Measurements from ENCODE around the gene FCGR2B.
A peak's percentile ranks its signal among the peaks of the same experiment; 100 is the strongest.
"Not testable (repeated sequence)": the region's sequence is repeated elsewhere in the genome, so short reads cannot be mapped to it uniquely, and the experiment has no call there.

Gene FCGR2B

DNA sequence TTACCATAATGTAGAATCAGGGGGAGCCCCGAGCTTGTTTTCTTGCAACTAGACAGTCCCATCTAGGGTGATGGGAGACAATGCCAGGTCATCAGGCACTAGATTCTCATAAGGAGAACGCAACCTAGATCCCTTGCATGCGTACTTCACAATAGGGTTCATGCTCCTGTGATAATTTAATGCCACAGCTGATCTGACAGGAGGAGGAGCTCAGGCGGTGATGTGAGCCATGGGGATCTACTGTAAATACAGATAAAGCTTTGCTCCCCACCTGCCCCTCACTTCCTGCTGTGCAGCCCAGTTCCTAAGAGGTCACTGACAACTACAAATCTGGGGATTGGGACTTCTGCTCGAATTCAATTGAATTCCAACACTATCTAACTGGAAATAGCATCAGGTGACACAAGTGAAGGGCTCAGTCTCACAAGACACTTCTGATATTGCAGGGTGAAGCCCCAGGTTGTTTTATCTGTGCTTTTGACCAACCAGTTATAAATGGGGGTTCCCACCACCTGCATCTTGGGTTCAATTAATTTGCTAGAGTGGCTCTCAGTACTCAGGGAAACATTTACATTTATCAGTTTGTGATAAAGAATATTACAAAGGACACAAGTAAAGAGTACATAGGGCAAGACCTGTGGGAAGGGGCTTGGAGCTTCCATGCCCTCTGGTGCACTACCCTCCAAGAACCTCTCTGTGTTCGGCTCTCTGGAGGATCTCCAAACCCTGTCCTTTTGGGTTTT is 24.5 kb upstream of the FCGR2B start:
- not testable (repeated sequence) for DNase-seq, H3K4me3 Mint-ChIP-seq, H3K9me3 Mint-ChIP-seq, ATAC-seq, H3K27ac Mint-ChIP-seq, H3K27me3 Mint-ChIP-seq
- H3K4me1 Mint-ChIP-seq, result peaks cover 27% of the 10 kb centered on the region

DNA sequence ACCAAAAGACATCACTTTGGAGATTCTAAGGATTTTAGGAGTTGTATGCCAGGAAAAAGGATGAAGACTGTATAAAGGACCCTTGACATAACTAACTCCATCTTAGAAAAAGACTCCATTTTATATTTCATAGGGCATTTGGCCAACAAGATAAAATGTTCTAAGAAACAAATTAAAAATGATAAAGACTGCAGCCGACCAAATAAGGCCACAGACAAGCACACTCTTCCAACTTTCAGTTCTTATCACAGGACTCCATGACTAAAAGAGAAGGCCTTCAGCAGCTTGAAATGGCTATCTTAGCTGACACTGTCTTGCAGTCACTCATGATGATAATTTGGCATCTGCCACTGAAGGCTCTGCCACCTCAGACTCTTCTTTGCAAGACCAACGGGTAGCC is 23.7 kb upstream of the FCGR2B start:
- not testable (repeated sequence) for H3K4me3 Mint-ChIP-seq, H3K27me3 Mint-ChIP-seq, H3K9me3 Mint-ChIP-seq, DNase-seq, ATAC-seq, H3K27ac Mint-ChIP-seq
- peaks cover 27% of the 10 kb centered on the region for H3K4me1 Mint-ChIP-seq

- not testable (repeated sequence) for DNase-seq, H3K9me3 Mint-ChIP-seq, H3K27ac Mint-ChIP-seq, H3K4me3 Mint-ChIP-seq
- peak; percentile 61 for ATAC-seq
- H3K27me3 Mint-ChIP-seq, result peaks cover 24% of the 10 kb centered on the region
- H3K4me1 Mint-ChIP-seq, result peaks cover 13% of the 10 kb centered on the region
Measured at GRCh38 chr1:161642697-161643096, 20.2 kb upstream of the FCGR2B start.

DNA sequence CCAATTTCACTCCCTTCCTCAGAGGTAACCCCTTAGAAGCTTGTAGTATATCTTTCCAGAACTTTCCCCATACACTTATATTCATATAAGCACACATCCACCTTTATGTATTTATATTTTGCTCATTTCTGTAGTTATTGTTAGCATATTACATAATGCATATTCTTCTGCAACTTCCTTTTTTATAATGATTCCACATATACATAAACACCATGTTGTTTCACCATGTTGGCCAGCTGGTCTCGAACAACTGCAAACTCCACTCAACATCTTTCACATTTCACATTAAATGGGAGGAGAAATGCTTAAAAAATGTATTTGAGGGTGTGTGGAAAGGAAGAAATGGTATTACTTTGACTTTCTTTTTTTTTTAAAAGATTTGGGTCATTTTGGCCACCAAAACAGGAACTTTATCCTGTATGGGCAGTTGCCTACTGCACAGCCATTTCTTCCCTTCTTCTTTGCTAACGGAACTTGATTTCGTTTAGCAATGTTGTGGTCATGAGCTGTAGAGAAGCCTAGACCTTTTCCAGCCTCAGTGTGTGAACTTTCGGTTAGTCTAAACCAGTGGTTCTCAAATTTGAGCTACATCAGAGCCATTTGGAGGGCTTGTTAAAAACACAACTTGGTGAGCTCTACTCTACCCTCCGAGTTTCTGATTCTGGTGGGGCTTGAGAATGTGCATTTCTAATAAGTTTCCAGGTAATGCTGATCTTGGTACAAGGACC is 19.3 kb upstream of the FCGR2B start:
- not testable (repeated sequence) for DNase-seq, ATAC-seq, H3K9me3 Mint-ChIP-seq, H3K27ac Mint-ChIP-seq, H3K4me3 Mint-ChIP-seq
- peaks cover 14% of the 10 kb centered on the region for H3K4me1 Mint-ChIP-seq
- peaks cover 26% of the 10 kb centered on the region for H3K27me3 Mint-ChIP-seq

DNA sequence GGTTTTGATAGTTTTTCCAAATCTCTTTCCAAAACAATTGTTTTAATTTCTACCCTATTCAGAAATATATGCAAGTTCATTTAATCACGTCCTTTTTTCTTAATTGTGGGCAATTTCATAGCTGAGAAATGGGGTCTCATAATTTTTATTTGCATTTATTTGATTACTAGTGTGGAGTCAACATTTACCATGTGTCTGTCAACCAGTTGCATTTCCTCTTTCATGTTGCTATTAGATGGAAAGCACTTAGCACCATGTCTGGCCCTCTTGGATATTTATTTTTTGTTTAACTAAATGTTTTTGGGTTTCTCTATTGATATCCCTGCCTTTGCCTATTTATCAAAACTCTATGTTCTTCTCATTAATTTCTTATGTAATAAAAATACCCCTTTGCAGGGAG is 18.1 kb upstream of the FCGR2B start:
- not testable (repeated sequence) for H3K9me3 Mint-ChIP-seq, H3K27ac Mint-ChIP-seq, ATAC-seq, DNase-seq, H3K4me3 Mint-ChIP-seq
- peaks cover 26% of the 10 kb centered on the region for H3K27me3 Mint-ChIP-seq
- H3K4me1 Mint-ChIP-seq, result peaks cover 14% of the 10 kb centered on the region

DNA sequence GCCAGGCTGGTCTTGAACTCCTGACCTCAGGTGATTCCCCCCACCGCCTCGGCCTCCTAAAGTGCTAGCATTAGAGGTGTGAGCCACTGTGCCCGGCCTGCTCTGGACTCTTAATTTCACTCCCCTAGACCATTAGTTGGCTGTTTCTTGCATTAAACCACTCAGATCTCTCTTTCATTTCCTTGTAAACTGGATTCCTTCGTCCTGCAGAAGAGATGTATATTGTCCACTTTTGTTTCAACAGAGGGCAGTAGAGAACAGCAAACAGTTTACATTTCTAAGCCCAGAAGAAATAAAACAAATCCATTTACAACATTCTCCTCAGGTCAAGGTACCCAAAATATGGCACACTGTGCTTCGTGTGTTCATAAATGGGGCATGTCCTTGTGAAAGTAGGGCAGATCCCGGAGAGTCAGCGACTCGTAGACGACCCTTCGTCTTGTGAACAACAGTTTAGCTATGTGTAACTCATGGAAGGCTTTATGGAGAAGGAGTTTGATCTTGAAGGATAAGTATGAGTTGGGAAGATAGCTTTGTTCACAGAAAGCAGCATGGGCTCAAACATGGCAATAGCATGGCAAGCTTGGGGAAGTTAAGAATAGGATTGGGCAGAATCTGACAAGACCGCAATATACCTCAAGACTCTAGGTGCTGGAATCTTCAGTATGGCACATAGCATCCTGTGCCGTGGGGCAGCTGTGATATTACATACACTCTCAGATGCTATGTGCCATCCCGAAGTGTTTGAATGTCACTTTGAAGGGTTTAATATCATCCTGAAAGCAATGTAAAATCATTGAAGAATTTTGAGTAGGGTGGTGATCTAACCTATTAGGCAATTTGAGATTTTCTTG is 15.2 kb upstream of the FCGR2B start:
- not testable (repeated sequence) for H3K4me1 Mint-ChIP-seq, H3K4me3 Mint-ChIP-seq, H3K9me3 Mint-ChIP-seq, H3K27ac Mint-ChIP-seq, DNase-seq
- H3K27me3 Mint-ChIP-seq, result peaks cover 36% of the 10 kb centered on the region
- ATAC-seq, result peak; percentile 72

DNA sequence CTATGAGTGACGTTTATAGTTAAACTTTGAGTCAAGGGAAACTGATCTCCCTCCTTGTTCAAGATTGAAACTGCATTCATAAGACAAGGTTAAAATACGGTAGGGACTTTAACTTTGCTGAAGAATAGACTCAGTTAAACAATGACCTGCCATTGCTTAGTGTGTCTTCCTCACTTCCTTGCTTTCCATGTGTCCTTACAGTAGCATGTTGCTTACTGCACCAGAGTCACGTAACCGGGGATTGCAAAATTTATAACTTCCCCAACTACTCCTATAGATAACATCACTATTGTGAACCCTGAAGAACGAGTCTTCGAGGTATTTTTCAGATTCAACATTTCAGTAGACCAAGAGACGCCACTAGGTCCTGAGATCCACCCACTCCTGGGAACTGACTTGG is 9.4 kb upstream of the FCGR2B start:
- not testable (repeated sequence) for H3K9me3 Mint-ChIP-seq, DNase-seq, H3K27ac Mint-ChIP-seq, H3K4me1 Mint-ChIP-seq, H3K4me3 Mint-ChIP-seq, ATAC-seq
- H3K27me3 Mint-ChIP-seq, result peaks cover 11% of the 10 kb centered on the region

DNA sequence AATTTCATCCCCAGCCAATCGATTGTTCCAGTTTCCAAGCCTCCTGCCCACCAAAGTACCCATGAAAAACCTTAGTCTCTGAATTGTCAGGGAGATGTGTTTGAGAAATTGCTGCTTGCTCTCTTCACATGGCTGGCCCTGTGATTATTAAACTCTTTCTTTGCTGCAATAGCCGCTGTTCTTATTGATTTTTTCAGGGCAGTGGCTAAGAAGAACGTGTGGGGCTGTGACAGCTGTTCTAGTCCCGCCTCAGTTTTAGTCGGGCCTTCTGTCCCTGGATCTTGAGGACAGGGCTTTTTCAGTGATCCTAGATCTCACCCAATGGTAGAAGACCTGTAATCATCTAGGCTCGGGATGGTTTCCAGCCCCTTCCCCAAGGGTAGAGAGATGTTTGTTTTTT is 9.0 kb upstream of the FCGR2B start:
- H3K27ac Mint-ChIP-seq, H3K9me3 Mint-ChIP-seq, ATAC-seq, DNase-seq, H3K4me1 Mint-ChIP-seq, H3K4me3 Mint-ChIP-seq: not testable (repeated sequence)
- H3K27me3 Mint-ChIP-seq, result peaks cover 11% of the 10 kb centered on the region

GRCh38 chr1:161658524-161658923 is 4.4 kb upstream of the FCGR2B start:
- H3K27me3 Mint-ChIP-seq, H3K4me3 Mint-ChIP-seq, H3K4me1 Mint-ChIP-seq, DNase-seq, H3K27ac Mint-ChIP-seq, ATAC-seq, H3K9me3 Mint-ChIP-seq: not testable (repeated sequence)

GRCh38 chr1:161661660-161662311 is 1.2 kb upstream of the FCGR2B start:
- ATAC-seq, result peak; percentile 67
- not testable (repeated sequence) for H3K27ac Mint-ChIP-seq, H3K9me3 Mint-ChIP-seq, DNase-seq, H3K27me3 Mint-ChIP-seq, H3K4me3 Mint-ChIP-seq, H3K4me1 Mint-ChIP-seq

DNA sequence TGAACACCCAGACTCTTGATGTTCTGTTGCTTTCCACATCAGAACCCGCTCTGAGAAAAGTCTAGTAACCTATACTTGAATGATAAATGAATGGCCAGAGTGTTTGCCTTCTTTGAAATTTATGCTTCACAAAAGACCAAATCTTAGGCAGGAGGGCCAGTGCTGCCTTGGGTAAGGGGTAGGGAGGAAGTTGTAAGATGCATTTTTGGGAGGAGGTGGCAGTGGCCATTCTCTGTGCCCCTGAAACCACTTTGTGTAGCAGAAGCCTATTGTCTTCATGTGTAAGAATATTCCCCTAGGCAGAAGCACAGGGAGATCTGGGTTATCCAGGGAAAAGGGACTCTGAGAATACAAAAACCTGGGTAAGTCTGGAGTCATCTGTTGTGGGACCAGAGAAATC is 626 bp downstream of the FCGR2B start:
- DNase-seq, H3K4me1 Mint-ChIP-seq, H3K27ac Mint-ChIP-seq, ATAC-seq, H3K4me3 Mint-ChIP-seq, H3K9me3 Mint-ChIP-seq, H3K27me3 Mint-ChIP-seq: not testable (repeated sequence)

GRCh38 chr1:161664689-161665088 is 1.7 kb downstream of the FCGR2B start:
- H3K4me3 Mint-ChIP-seq, H3K9me3 Mint-ChIP-seq, ATAC-seq, DNase-seq, H3K27me3 Mint-ChIP-seq, H3K27ac Mint-ChIP-seq, H3K4me1 Mint-ChIP-seq: not testable (repeated sequence)

- Mint-ChIP-seq H3K4me1 (peaks cover 19% of the 10 kb centered on the region), H3K27ac (peak overlapping the region in 1 of 2 donors; percentile 12), H3K4me3 (peak overlapping the region in 1 of 2 donors; percentile 6)
- peak; percentile 77 for ATAC-seq
- DNase-seq, H3K27me3 Mint-ChIP-seq, H3K9me3 Mint-ChIP-seq: not testable (repeated sequence)
Measured at GRCh38 chr1:161671045-161672020, 8.4 kb downstream of the FCGR2B start.

- not testable (repeated sequence) for DNase-seq, H3K27ac Mint-ChIP-seq, H3K27me3 Mint-ChIP-seq, H3K9me3 Mint-ChIP-seq, H3K4me3 Mint-ChIP-seq, ATAC-seq
- peaks cover 19% of the 10 kb centered on the region for H3K4me1 Mint-ChIP-seq
Measured at GRCh38 chr1:161673437-161673836, 10.5 kb downstream of the FCGR2B start.
